Measurements from ENCODE around the gene BRICD5. TPM values are rescaled to one million over a fixed set of nuclear protein-coding genes. Genes with fewer than 3 reads are reported as not detected.

BRICD5 gene
- total and polyA plus RNA-seq, 2 of the 4 experiments (the other 2 are of a cell fraction), result 0.18 to 0.94 TPM

GRCh38 chr16:2179576-2179975, 31.1 kb downstream of the BRICD5 start:
- H2BK5ac ChIP-seq (ENCODE audit: low read depth, low read length, poor library complexity, severe bottlenecking), result no peak overlapping the region
- H3K4me2 ChIP-seq (ENCODE audit: low read depth, low read length), result no peak overlapping the region
- peaks cover 7% of the 10 kb centered on the region; the same call in 1 of the 2 replicates for H4K20me1 ChIP-seq (ENCODE audit: insufficient read depth, low read length)
- dilution Hi-C loops (cut with HindIII; ENCODE audit: low sequenced_read_pairs, unreplicated experiment), result no loop called here
- H2AK9ac ChIP-seq (replicated peaks; ENCODE audit: low read depth, low read length, poor library complexity), result no peak overlapping the region
- ChIA-PET POLR2A (ENCODE audit: unreplicated experiment) (no interaction called here), CTCF (no interaction called here)
- H3K23ac ChIP-seq (ENCODE audit: low read depth, low read length), result no peak overlapping the region
- in situ Hi-C loops (cut with MboI; ENCODE audit: low sequenced_read_pairs), result no loop called here
- no peak overlapping the region for H4K91ac ChIP-seq (ENCODE audit: insufficient read depth, low read depth, low read length)
- no peak overlapping the region for H3K4me3 ChIP-seq (ENCODE audit: insufficient read depth, low read depth, low read length)
- no peak overlapping the region for H4K5ac ChIP-seq (ENCODE audit: low read depth, low read length)
- H3K4me1 ChIP-seq (ENCODE audit: control insufficient read depth, insufficient read depth, low read length), result no peaks in the 10 kb centered on the region
- no peak overlapping the region for H2BK20ac ChIP-seq (ENCODE audit: low read depth, low read length)
- H3K79me1 ChIP-seq (ENCODE audit: low read depth in 1 of 2, low read length in 2 of 2), result no peaks in the 10 kb centered on the region
- H2BK15ac ChIP-seq (ENCODE audit: low read depth, low read length), result no peak overlapping the region
- no peak overlapping the region for H3K18ac ChIP-seq (ENCODE audit: low read depth, low read length)
- no peak overlapping the region for H3K56ac ChIP-seq (ENCODE audit: extremely low read depth, insufficient read depth, low read length)
- no peak for TF ChIP-seq BHLHE40 (IDR thresholded peaks at IDR 0.05; ENCODE audit: low read depth, low read length)
- no peak for TF ChIP-seq MAFK (IDR thresholded peaks at IDR 0.05; ENCODE audit: low read depth, low read length)
- TF ChIP-seq FOS (IDR thresholded peaks at IDR 0.05; ENCODE audit: low read depth, low read length), result no peak
- no peak for TF ChIP-seq RFX5 (IDR thresholded peaks at IDR 0.05; ENCODE audit: low read depth, low read length)
- no peak for TF ChIP-seq MXI1 (IDR thresholded peaks at IDR 0.05; ENCODE audit: borderline replicate concordance, low read depth, low read length)
- TF ChIP-seq RAD21 (IDR thresholded peaks at IDR 0.05; ENCODE audit: low read length), result no peak
- no peak for TF ChIP-seq RCOR1 (IDR thresholded peaks at IDR 0.05; ENCODE audit: insufficient replicate concordance, low read length)
- no peak for TF ChIP-seq USF2 (IDR thresholded peaks at IDR 0.05; ENCODE audit: low read depth, low read length)
- TF ChIP-seq POLR2A (IDR thresholded peaks at IDR 0.05; ENCODE audit: low read depth, low read length), result no peak
- no peak for TF ChIP-seq CHD1 (IDR thresholded peaks at IDR 0.05; ENCODE audit: low read depth, low read length)
- no peak for TF ChIP-seq NFE2L2 (IDR thresholded peaks at IDR 0.05; ENCODE audit: low read depth, low read length)
- TF ChIP-seq SMC3 (IDR thresholded peaks at IDR 0.05; ENCODE audit: low read depth, low read length), result no peak
- no peak for TF ChIP-seq CTCF (conservative IDR thresholded peaks at IDR 0.05; ENCODE audit: low read depth, low read length)
- TF ChIP-seq MAZ (IDR thresholded peaks at IDR 0.05; ENCODE audit: borderline replicate concordance, low read depth, low read length), result no peak
- no peak for TF ChIP-seq ELK1 (IDR thresholded peaks at IDR 0.05; ENCODE audit: borderline replicate concordance, low read depth, low read length)
- no peak for ATAC-seq (ENCODE audit: low read depth)
- H3K27ac ChIP-seq (ENCODE audit: insufficient read depth, low read length), result no peak overlapping the region
- H3K9me1 ChIP-seq (ENCODE audit: insufficient read depth, low read length), result peaks cover 3% of the 10 kb centered on the region; the same call in 1 of the 2 replicates
- peaks cover 31% of the 10 kb centered on the region for H3K36me3 ChIP-seq (ENCODE audit: control insufficient read depth, insufficient read depth, low read length)
- WGBS, 2 experiments (ENCODE audit: extremely low coverage in 2 of 2, insufficient read length in 1 of 2), result 98% methylated on average over 22 of the region's 31 CpGs; no CpG with 5 or more reads in 1 of the 2 experiments
- H3K9me3 ChIP-seq (ENCODE audit: control insufficient read depth, insufficient read depth, low read length), result no peaks in the 10 kb centered on the region
- DNase-seq, result no peak
- intact Hi-C loops (cut with micrococcal nuclease), result no loop called here
- H3K9ac ChIP-seq (ENCODE audit: low read depth, low read length), result no peak overlapping the region
- no peaks in the 10 kb centered on the region for H3K27me3 ChIP-seq (ENCODE audit: control insufficient read depth, insufficient read depth, low read length)
- H3K4ac ChIP-seq (ENCODE audit: low read depth, low read length), result no peak overlapping the region
- H3K14ac ChIP-seq (replicated peaks; ENCODE audit: low read depth, low read length), result no peak overlapping the region
- H2AK5ac ChIP-seq (ENCODE audit: low read depth, low read length), result no peak overlapping the region
- no TSS peak for BruUV-seq (replicated peaks)
- no peak overlapping the region for H2AFZ ChIP-seq (replicated peaks; ENCODE audit: low read length, poor library complexity)
- H2BK120ac ChIP-seq (ENCODE audit: low read depth, low read length), result no peak overlapping the region
- no peak overlapping the region for H4K8ac ChIP-seq (ENCODE audit: low read depth in 2 of 2, low read length in 2 of 2)

Measured in IMR-90 (cell line).